ENCODE results near the gene SMG1.
"Not testable (repeated sequence)": the region's sequence is repeated elsewhere in the genome, so short reads cannot be mapped to it uniquely, and the experiment has no call there.

The SMG1 gene

DNA sequence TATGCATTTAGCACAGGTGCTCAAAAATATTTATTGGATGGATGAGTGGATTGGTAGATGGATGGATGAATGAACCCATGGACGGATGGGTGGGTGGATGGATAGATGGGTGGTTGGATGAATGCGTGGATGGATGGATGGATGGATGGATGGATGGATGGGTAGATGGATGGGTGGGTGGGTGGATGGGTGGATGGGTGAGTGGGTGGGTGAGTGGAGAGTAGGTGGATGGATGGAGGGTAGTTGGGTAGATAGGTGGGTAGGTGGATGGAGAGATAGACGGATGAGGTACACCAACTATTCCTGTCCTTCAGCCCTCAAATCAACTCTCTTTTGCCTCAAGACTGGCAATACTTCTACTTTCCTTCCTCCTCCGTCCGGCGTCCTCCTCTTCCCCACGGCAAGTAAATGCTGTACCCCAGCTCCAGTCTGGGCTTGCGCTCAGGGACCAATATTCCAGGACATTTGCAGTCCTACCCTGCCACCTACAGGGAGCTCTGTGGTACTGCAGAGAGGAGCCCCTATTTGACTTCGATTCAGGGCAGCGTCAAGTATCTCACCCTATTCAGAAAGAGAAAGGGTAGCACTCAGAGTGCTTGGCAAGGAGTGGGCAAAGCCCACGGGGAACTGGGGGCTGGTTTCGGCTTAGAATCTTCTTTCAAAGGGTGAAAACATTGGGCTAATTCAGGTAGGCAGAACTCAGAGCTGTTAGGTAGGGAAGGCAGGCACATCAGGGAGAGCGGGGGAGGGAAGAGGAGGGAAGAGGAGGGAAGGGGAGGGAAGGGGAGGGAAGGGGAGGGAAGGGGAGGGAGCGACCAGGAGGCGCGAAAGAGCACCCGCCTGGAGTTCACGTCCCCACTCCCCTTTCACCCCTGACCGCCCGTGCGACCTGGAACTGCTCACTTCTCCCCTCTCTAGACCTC, 166.3 kb downstream of the SMG1 start:
- not testable (repeated sequence) for H3K4me1 ChIP-seq (ENCODE audit: control insufficient read depth, insufficient read depth, low read length); DNase-seq (ENCODE audit: low read depth, low spot score); H3K27me3 ChIP-seq (ENCODE audit: control insufficient read depth, insufficient read depth, low read length); H3K4me3 ChIP-seq (ENCODE audit: low read length); H3K27ac ChIP-seq (ENCODE audit: low read length); H3K9me3 ChIP-seq (ENCODE audit: control insufficient read depth, insufficient read depth, low read length); H3K36me3 ChIP-seq (ENCODE audit: control insufficient read depth, insufficient read depth, low read length)
- no CpG with 5 or more reads among the region's 21 CpGs for WGBS (ENCODE audit: insufficient coverage, insufficient read length)

DNA sequence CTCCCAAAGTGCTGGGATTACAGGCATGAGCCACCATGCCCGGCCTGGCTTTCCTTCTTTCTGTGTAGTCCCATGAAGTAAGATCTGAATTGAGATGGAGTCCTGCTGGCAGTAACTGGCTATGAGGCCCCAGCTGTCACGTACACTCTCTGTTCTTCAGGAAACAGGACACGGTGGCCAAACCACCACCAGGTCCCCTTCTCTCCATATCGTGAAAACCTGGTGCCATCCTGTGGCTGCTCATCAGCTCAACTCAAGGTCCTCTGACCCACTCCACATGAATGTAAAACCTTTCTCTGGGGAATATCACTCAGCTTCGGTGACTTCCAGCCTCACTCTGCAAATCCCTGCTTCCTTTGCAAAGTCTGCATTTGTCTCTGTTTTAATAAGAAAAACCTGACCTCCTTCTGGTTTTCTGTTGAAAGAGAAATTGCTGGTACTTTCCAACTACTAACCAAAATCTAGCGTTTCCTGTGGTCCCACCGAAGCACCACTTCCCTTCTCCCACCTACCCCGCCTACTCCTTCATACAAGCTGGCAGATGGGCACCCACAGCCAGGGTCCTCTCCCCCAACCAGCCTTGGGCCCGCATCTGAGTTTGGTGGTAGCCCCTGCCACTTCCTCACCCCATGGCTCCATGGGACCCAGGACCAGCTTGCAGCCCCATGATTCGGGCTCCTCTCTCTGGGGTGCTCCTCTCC, 168.1 kb downstream of the SMG1 start:
- not testable (repeated sequence) for H3K4me3 ChIP-seq (ENCODE audit: low read length); H3K4me1 ChIP-seq (ENCODE audit: control insufficient read depth, insufficient read depth, low read length); H3K27ac ChIP-seq (ENCODE audit: low read length); H3K27me3 ChIP-seq (ENCODE audit: control insufficient read depth, insufficient read depth, low read length); H3K36me3 ChIP-seq (ENCODE audit: control insufficient read depth, insufficient read depth, low read length); H3K9me3 ChIP-seq (ENCODE audit: control insufficient read depth, insufficient read depth, low read length); DNase-seq (ENCODE audit: low read depth, low spot score)
- no CpG with 5 or more reads among the region's 10 CpGs for WGBS (ENCODE audit: insufficient coverage, insufficient read length)

- not testable (repeated sequence) for H3K27me3 ChIP-seq (ENCODE audit: control insufficient read depth, insufficient read depth, low read length); DNase-seq (ENCODE audit: low read depth, low spot score); H3K9me3 ChIP-seq (ENCODE audit: control insufficient read depth, insufficient read depth, low read length); H3K27ac ChIP-seq (ENCODE audit: low read length); H3K4me1 ChIP-seq (ENCODE audit: control insufficient read depth, insufficient read depth, low read length); H3K4me3 ChIP-seq (ENCODE audit: low read length); H3K36me3 ChIP-seq (ENCODE audit: control insufficient read depth, insufficient read depth, low read length)
- no CpG with 5 or more reads among the region's 9 CpGs for WGBS (ENCODE audit: insufficient coverage, insufficient read length)
Observed at GRCh38 chr16:18756639-18757038, 169.6 kb downstream of the SMG1 start.
